GM19455 (cell line): Measurements from ENCODE around the gene TNIK.
"Not testable (repeated sequence)": the region's sequence is repeated elsewhere in the genome, so short reads cannot be mapped to it uniquely, and the experiment has no call there.

ENCODE experiments used
- ATAC-seq: cut with Tn5 transposase; IDR thresholded peaks from one replicate; pipeline ENCODE4 v1.9.1; 2021; ENCODE audit not compliant: unreplicated experiment

The TNIK gene

GRCh38 chr3:171446801-171447578, 13.2 kb downstream of the TNIK start:
- ATAC-seq = no peak

- ATAC-seq = no peak
Measured at GRCh38 chr3:171446301-171446700, 13.9 kb downstream of the TNIK start.

- no peak for ATAC-seq
Measured at GRCh38 chr3:171445620-171446204, 14.5 kb downstream of the TNIK start.

DNA sequence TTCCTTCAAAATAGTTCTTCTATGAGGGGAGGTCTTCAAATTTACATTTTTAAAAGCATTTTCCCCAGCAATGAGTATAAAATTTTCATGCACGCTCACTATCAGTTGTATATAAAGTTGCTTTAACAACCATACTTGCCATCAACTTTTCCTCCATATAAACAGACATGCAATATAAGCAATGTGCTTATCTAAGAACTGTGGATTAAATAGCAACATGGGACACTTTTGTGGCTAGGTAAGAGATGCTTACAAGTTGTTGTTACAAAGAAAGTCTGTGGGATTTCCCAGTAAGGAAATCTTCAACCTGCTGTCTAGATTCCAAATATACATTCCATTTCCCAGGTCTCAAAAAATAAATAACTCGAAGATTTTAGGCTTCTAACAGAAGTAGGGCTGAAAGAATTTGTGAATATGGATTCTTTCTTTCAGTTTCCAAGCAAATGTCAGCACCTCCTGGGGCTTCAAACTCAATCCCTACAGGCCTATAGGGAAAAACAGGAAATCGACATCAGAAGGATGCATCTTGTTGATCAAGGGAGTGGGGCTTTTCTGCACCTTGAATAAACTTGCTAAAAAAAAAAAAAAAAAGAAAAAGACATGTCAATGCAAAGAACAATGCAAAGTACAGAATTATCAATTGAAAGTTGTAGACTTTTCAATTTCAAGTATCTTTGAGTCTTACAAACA, 16.1 kb downstream of the TNIK start:
- ATAC-seq = no peak

DNA sequence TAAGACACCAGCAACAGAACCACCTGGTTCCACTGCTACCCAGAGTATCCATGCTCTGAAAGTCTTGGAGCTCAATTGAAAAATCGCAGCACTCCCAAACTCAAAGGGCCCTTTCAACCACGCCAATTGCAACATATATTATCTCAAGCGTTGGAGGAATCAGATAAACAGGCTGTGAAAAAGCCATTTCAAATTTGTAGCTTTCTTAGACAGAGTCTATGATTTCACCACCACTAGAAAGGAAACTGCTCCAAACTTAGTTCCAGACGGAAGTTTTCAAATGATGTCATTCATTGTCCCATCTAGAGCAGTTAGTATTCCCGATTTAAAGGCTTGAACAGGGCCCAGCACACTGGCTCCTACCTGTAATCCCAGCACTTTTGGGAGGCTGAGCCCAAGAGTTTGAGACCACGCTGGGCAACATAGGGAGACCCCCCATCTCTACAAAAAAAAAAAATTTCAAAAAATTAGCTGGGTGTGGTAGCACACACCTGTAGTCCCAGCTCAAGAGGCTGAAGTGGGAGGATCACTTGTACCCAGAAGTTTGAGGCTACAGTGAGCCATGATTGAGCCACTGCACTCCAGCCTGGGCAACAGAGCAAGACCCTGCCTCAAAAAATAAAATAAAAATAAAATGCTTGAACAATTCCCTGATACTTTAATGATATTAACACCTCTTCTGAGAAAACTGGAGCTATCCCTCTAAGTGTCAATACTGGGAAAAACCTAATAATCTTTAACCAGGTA, 16.8 kb downstream of the TNIK start:
- ATAC-seq = no peak

DNA sequence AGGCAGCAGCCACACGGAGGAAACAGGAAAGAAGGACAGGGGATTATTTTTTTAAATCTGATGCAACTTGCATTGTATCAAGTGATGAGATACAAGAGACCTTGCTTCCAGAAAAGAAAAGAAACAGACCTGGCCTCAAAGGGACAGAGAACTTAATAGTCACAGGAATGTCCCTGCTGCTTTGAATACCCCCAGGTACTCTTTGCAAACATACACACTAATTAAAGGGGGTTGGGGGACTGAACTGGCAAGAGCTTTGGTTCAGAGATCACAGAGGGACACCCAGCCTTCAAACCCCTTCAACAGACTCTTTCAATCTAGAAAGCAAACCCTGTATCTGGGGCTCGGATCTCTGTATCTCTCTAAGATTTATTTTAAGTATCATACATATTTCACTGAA, 18.0 kb downstream of the TNIK start:
- ATAC-seq = no peak

GRCh38 chr3:171441381-171441780, 18.8 kb downstream of the TNIK start:
- ATAC-seq = no peak

GRCh38 chr3:171439996-171440395, 20.2 kb downstream of the TNIK start:
- no peak for ATAC-seq

GRCh38 chr3:171437115-171437756, 23.0 kb downstream of the TNIK start:
- no peak for ATAC-seq

DNA sequence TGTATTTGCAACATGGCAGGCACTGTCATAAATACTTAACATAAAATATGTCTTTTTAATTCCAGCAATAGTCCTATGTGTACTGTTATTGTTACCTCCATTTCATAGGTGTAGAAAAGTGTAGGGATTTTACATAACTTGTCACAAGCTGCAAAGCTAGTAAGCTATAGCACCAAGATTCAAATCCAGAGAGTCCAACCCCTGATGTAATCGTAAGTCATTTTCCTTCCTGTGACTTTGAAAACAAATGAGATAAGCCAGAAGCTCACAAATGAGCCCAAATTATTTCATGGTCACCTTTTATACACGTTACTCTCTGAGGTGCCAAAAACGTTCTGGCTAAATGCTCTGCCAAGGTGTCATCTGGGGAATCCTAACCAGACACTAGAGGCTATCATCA, 23.8 kb downstream of the TNIK start:
- ATAC-seq = no peak

GRCh38 chr3:171435757-171436156, 24.4 kb downstream of the TNIK start:
- ATAC-seq = no peak

DNA sequence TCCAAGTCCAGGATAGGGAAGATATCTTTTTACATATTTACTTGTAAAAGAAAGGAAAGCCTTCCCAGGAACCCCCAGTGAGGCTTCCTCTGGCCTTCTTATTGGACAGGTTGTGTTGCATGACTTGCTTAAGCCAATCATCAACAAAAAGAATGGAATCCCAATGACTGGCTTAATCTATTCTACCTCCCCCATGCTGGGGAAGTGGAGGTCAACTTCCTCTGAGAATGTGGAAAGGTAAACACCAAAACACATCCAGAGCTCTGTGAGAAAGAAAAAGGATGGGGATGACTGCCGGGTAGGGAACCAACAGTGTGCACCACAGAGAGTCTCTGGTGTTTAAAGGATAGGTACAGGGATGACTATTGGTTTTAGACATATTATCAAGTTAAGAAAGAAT, 25.1 kb downstream of the TNIK start:
- no peak for ATAC-seq

GRCh38 chr3:171432548-171432947, 27.7 kb downstream of the TNIK start:
- no peak for ATAC-seq

- ATAC-seq = no peak
Measured at GRCh38 chr3:171431550-171431949, 28.7 kb downstream of the TNIK start.

DNA sequence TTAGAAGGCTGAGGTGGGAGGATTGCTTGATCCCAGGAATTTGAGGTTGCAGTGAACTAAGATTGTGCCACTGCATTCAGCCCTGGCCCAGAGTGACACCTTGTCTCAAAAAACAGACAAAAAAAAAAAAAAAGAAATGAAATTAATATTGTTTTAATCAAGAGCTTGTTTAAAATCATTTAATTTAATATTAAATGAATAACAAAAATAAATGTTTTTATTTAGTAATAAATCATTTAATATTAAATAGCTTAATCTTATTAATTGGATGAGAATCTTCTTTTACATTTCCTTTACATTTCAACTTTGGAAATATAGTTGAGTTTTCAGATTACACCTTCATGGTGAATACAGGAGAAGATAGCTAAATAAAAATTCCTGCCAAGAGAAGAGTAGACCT, 29.7 kb downstream of the TNIK start:
- ATAC-seq = no peak

GRCh38 chr3:171429635-171430034, 30.6 kb downstream of the TNIK start:
- ATAC-seq = no peak

- no peak for ATAC-seq
Measured at GRCh38 chr3:171428892-171429291, 31.3 kb downstream of the TNIK start.

DNA sequence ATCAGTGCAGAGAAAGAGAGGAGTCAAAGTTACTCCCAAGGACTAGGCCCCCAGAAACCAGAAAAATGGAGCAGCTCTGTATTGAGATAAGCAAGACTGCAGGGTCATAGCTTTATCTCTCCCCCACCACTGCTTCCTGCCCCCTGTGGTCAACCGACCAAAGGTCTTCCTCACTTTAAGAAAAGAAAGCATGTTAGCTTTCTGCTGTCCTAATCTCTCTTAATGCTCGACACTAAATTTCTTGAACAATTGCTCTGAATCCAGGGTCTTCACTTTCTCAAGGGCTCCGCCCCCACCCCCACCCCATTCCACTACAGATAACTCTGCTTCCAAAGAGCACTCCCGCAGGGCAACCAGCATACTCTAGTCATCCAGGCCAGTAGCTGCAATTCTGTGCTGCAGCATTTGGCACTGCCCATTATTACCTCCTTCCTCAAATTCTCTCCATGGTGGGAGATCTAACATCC, 31.9 kb downstream of the TNIK start:
- no peak for ATAC-seq

DNA sequence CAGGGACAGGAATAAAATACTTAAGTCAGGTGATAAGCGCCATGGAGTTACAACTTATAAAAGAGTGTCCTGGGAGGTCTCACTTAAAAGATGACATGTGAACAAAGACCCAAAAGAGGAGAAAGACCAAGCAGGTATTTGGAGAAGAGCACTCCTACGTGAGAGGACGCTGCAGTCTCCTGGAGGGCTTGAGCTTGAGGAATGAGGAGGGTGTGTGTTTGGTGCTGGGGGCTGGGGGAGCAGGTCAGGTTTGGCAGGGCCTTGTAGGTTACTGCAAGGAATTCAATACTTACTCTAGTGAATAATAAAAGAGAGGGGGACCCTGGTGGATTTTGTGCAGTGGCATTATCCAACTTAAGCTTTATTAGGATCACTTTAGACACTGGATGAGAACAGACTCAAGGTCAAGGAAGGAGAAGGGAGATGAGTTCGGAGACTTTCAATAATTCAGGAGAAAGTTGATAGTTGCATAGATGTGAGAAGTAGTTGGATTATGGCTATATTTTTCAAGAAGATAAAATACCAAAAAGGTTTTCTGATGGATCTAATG, 32.4 kb downstream of the TNIK start:
- ATAC-seq = no peak

GRCh38 chr3:171424063-171424462, 36.1 kb downstream of the TNIK start:
- ATAC-seq = not testable (repeated sequence)

DNA sequence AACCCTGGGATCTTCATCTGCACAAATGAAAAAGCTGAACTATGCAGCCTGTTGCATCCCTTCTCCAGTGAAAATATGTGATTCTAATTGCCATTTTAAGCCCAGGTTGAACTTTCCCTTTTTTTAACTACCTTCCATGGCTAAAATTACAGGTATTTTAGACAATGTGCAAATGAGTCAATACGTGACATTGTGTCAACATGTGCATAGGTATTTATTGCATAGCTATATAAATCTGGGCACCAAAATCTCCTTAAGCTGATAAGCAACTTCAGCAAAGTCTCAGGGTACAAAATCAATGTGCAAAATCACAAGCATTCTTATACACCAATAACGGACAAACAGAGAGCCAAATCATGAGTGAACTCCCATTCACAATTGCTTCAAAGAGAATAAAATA, 37.4 kb downstream of the TNIK start:
- ATAC-seq = not testable (repeated sequence)
